Skeletal muscle tissue (tissue), 4 donors: ENCODE data around the gene LAMC3. TPM values are rescaled to one million over a fixed set of nuclear protein-coding genes. Genes with fewer than 3 reads are reported as not detected.

Experiments used
- H3K27ac ChIP-seq: one replicate; pipeline ENCODE4 v1.7.0; 2013; ENCODE audit warnings: mild to moderate bottlenecking, low read depth, low read length, inconsistent platforms
- H3K27me3 ChIP-seq, 3 donors: one replicate each; pipeline ENCODE4 v1.7.0; 2013; ENCODE audit warnings: low read length in 3 of 3; ENCODE audit not compliant: control insufficient read depth in 3 of 3, insufficient read depth in 3 of 3
- H3K36me3 ChIP-seq, 3 donors: one replicate each; pipeline ENCODE4 v1.7.0; 2013; ENCODE audit warnings: low read length in 3 of 3; ENCODE audit not compliant: control insufficient read depth in 3 of 3, insufficient read depth in 3 of 3
- H3K4me1 ChIP-seq, 3 donors: one replicate each; pipeline ENCODE4 v1.7.0; 2013; ENCODE audit warnings: low read length in 3 of 3, mild to moderate bottlenecking in 3 of 3; ENCODE audit not compliant: control insufficient read depth in 3 of 3, insufficient read depth in 3 of 3
- H3K4me3 ChIP-seq, 3 donors: one replicate each; pipeline ENCODE4 v1.7.0; 2013; ENCODE audit warnings: low read length in 3 of 3
- H3K9ac ChIP-seq, 3 donors: one replicate each; pipeline ENCODE4 v1.7.0; 2013; ENCODE audit warnings: low read length in 3 of 3, mild to moderate bottlenecking in 3 of 3, moderate library complexity in 2 of 3, low read depth in 1 of 3
- H3K9me3 ChIP-seq, 3 donors: one replicate each; pipeline ENCODE4 v1.7.0; 2013; ENCODE audit warnings: low read length in 3 of 3; ENCODE audit not compliant: control insufficient read depth in 3 of 3
- total RNA-seq: library from RNA; depleted of rRNA; stranded (reverse); fragments of >200 nt; gene quantifications from one replicate; pipeline ENCODE4 v1.2.3, GENCODE V29; 2014
- donor health status: Osteomylitis.

The LAMC3 gene
- total RNA-seq, 1 donor from 2014 or later = 0.52 TPM

GRCh38 chr9:131042666-131043065, 33.7 kb downstream of the LAMC3 start:
- H3K36me3 ChIP-seq = no peaks in the 10 kb centered on the region
- peaks cover 8 to 27% (median 26%) of the 10 kb centered on the region in 3 donors for H3K27me3 ChIP-seq
- H3K9ac ChIP-seq = no peak overlapping the region
- H3K4me1 ChIP-seq = peaks cover 0 to 7% (median 5%) of the 10 kb centered on the region in 3 donors
- no peak overlapping the region for H3K27ac ChIP-seq
- H3K4me3 ChIP-seq = no peak overlapping the region
- H3K9me3 ChIP-seq = no peaks in the 10 kb centered on the region

GRCh38 chr9:131043087-131043486, 34.1 kb downstream of the LAMC3 start:
- no peak overlapping the region for H3K27ac ChIP-seq
- no peak overlapping the region for H3K9ac ChIP-seq
- H3K9me3 ChIP-seq = no peaks in the 10 kb centered on the region
- peaks cover 0 to 3% (median 1%) of the 10 kb centered on the region in 3 donors for H3K4me1 ChIP-seq
- H3K36me3 ChIP-seq = no peaks in the 10 kb centered on the region
- peaks cover 8 to 24% (median 23%) of the 10 kb centered on the region in 3 donors for H3K27me3 ChIP-seq
- no peak overlapping the region for H3K4me3 ChIP-seq

GRCh38 chr9:131043646-131044045, 34.7 kb downstream of the LAMC3 start:
- Histone ChIP-seq H3K36me3 (no peaks in the 10 kb centered on the region), H3K27ac (no peak overlapping the region), H3K27me3 (peaks cover 6 to 28% (median 23%) of the 10 kb centered on the region in 3 donors), H3K9ac (no peak overlapping the region), H3K4me3 (no peak overlapping the region), H3K9me3 (no peaks in the 10 kb centered on the region), H3K4me1 (peaks cover 0 to 2% (median 0%) of the 10 kb centered on the region in 3 donors)

- no peaks in the 10 kb centered on the region for H3K36me3 ChIP-seq
- no peak overlapping the region for H3K27ac ChIP-seq
- no peak overlapping the region for H3K9ac ChIP-seq
- peaks cover 5 to 36% (median 14%) of the 10 kb centered on the region in 3 donors for H3K27me3 ChIP-seq
- no peaks in the 10 kb centered on the region for H3K9me3 ChIP-seq
- peaks cover 0 to 2% (median 0%) of the 10 kb centered on the region in 3 donors for H3K4me1 ChIP-seq
- no peak overlapping the region for H3K4me3 ChIP-seq
Measured at GRCh38 chr9:131045300-131046092, 36.5 kb downstream of the LAMC3 start.

GRCh38 chr9:131046093-131046380, 37.1 kb downstream of the LAMC3 start:
- Histone ChIP-seq H3K9me3 (no peaks in the 10 kb centered on the region), H3K9ac (no peak overlapping the region), H3K4me3 (no peak overlapping the region), H3K36me3 (no peaks in the 10 kb centered on the region), H3K27ac (no peak overlapping the region), H3K27me3 (peaks cover 5 to 32% (median 12%) of the 10 kb centered on the region in 3 donors), H3K4me1 (peaks cover 0 to 2% (median 0%) of the 10 kb centered on the region in 3 donors)

GRCh38 chr9:131046581-131047202, 37.7 kb downstream of the LAMC3 start:
- no peaks in the 10 kb centered on the region for H3K36me3 ChIP-seq
- H3K27me3 ChIP-seq = peaks cover 5 to 31% (median 6%) of the 10 kb centered on the region in 3 donors
- peak overlapping the region in 1 of 3 donors; percentile 25 for H3K9ac ChIP-seq
- peaks cover 0 to 2% (median 0%) of the 10 kb centered on the region in 3 donors for H3K4me1 ChIP-seq
- H3K27ac ChIP-seq = no peak overlapping the region
- H3K9me3 ChIP-seq = no peaks in the 10 kb centered on the region
- no peak overlapping the region for H3K4me3 ChIP-seq

GRCh38 chr9:131048332-131048731, 39.4 kb downstream of the LAMC3 start:
- Histone ChIP-seq H3K9me3 (no peaks in the 10 kb centered on the region), H3K27me3 (peaks cover 9 to 31% (median 18%) of the 10 kb centered on the region in 3 donors), H3K4me1 (peaks cover 0 to 2% (median 0%) of the 10 kb centered on the region in 3 donors), H3K9ac (no peak overlapping the region), H3K4me3 (no peak overlapping the region), H3K27ac (no peak overlapping the region), H3K36me3 (no peaks in the 10 kb centered on the region)

- Histone ChIP-seq H3K4me1 (peaks cover 0 to 2% (median 0%) of the 10 kb centered on the region in 3 donors), H3K27ac (no peak overlapping the region), H3K36me3 (no peaks in the 10 kb centered on the region), H3K27me3 (peaks cover 9 to 32% (median 19%) of the 10 kb centered on the region in 3 donors), H3K4me3 (no peak overlapping the region), H3K9ac (no peak overlapping the region), H3K9me3 (no peaks in the 10 kb centered on the region)
Measured at GRCh38 chr9:131048820-131049219, 39.8 kb downstream of the LAMC3 start.

GRCh38 chr9:131049829-131050715, 41.1 kb downstream of the LAMC3 start:
- Histone ChIP-seq H3K4me1 (peaks cover 0 to 2% (median 0%) of the 10 kb centered on the region in 3 donors), H3K27ac (no peak overlapping the region), H3K36me3 (no peaks in the 10 kb centered on the region), H3K27me3 (peaks cover 9 to 32% (median 19%) of the 10 kb centered on the region in 3 donors), H3K9me3 (no peaks in the 10 kb centered on the region), H3K9ac (no peak overlapping the region), H3K4me3 (no peak overlapping the region)
